K562 (cell line): ENCODE data around the gene SLC16A13. TPM values are rescaled to one million over a fixed set of nuclear protein-coding genes. Genes with fewer than 3 reads are reported as not detected.

Experiments used
- ATAC-seq: fragments of 200-7000 bp; cut with Tn5 transposase; 3 replicates; pipeline ENCODE4 v1.9.1; 2020; ENCODE audit warnings: moderate library complexity
- BruUV-seq: library from RNA; stranded (reverse); fragments of 400-500 nt; replicated peaks from 2 replicates; lab custom pipeline; 2021; lab: Mats Ljungman, UMichigan
- CTCF ChIA-PET: fragments of 300-600 bp; formaldehyde crosslinking; extraction: SDS; loops from one replicate; lab custom pipeline; 2021; ENCODE audit warnings: low intra/inter-chr PET ratio; lab: Yijun Ruan, JAX
- POLR2A ChIA-PET: fragments of 300-600, 350-650 bp; sonication (Branson Sonifier 250); formaldehyde crosslinking; extraction: SDS; loops from one replicate; lab custom pipeline; 2021; ENCODE audit warnings: antibody characterized with exemption, inconsistent platforms; lab: Yijun Ruan, JAX
- DNase-seq, 4 experiments: peaks; one replicate each; pipeline versions ENCODE4 v3.0.0 to v3.0.0-alpha.2; 2011 to 2018; ENCODE audit warnings: low spot score in 3 of 4, mixed read lengths in 3 of 4; ENCODE audit errors: extremely low read depth in 1 of 4
- FAIRE-seq: peaks from 2 replicates; lab custom pipeline; 2011; peaks lifted over from hg19 to GRCh38; lab: Jason Lieb, UNC
- H2AFZ ChIP-seq: 2 replicates; pipeline ENCODE4 v1.6.0; 2011; ENCODE audit warnings: low read depth, low read length, control low read depth, inconsistent platforms
- H3K27ac ChIP-seq: fragments of 200-600 bp; 3 replicates; pipeline ENCODE4 v1.8.0; 2011; ENCODE audit warnings: low read depth, mild to moderate bottlenecking, control low read depth, inconsistent platforms, low read length, moderate library complexity, mixed read lengths; ENCODE audit errors: extremely low read depth
- H3K27me3 ChIP-seq, 2 experiments: fragments of 300-600 bp in 1 of 2; 2 replicates in 1 of 2; 3 replicates in 1 of 2; pipeline versions ENCODE4 v1.6.0 to v1.8.0; 2011; ENCODE audit warnings: inconsistent platforms in 2 of 2, low read length in 2 of 2, mild to moderate bottlenecking in 1 of 2, mixed read lengths in 1 of 2, moderate library complexity in 1 of 2; ENCODE audit not compliant: control insufficient read depth in 2 of 2, insufficient read depth in 2 of 2
- H3K36me3 ChIP-seq: fragments of 300-600 bp; 3 replicates; pipeline ENCODE4 v1.8.0; 2011; ENCODE audit warnings: mild to moderate bottlenecking, low read length, inconsistent platforms; ENCODE audit not compliant: control insufficient read depth, insufficient read depth
- H3K4me1 ChIP-seq, 2 experiments: fragments of 200-600 bp in 1 of 2; replicated peaks in 1 of 2; 2 replicates in 1 of 2; 3 replicates in 1 of 2; pipeline versions ENCODE4 v1.5.1 to v1.8.0; 2011; ENCODE audit warnings: inconsistent platforms in 2 of 2, low read length in 2 of 2, mild to moderate bottlenecking in 1 of 2, mixed read lengths in 1 of 2, moderate library complexity in 1 of 2; ENCODE audit not compliant: control insufficient read depth in 2 of 2, insufficient read depth in 2 of 2
- H3K4me2 ChIP-seq: 2 replicates; pipeline ENCODE4 v1.6.1; 2011; ENCODE audit warnings: low read length, control low read depth, inconsistent platforms, mixed read lengths; ENCODE audit not compliant: insufficient read depth
- H3K4me3 ChIP-seq: fragments of 200-600 bp; sonication (generic), shearing (Covaris generic); 2 replicates; pipeline ENCODE4 v1.5.1; 2016; ENCODE audit warnings: control low read depth, inconsistent platforms
- H3K79me2 ChIP-seq: fragments of 200-600 bp; 3 replicates; pipeline ENCODE4 v1.8.0; 2011; ENCODE audit warnings: low read length, inconsistent platforms; ENCODE audit not compliant: control insufficient read depth, insufficient read depth
- H3K9ac ChIP-seq, 2 experiments: 2 replicates each; pipeline versions ENCODE4 v1.6.0 to v1.6.1; 2011; ENCODE audit warnings: low read depth in 2 of 2, low read length in 2 of 2, control low read depth in 1 of 2, inconsistent platforms in 1 of 2, mild to moderate bottlenecking in 1 of 2, mixed read lengths in 1 of 2; ENCODE audit not compliant: insufficient read depth in 1 of 2
- H3K9me1 ChIP-seq: one replicate; pipeline ENCODE4 v1.6.0; 2011; ENCODE audit warnings: inconsistent platforms, mild to moderate bottlenecking, low read length, moderate library complexity; ENCODE audit not compliant: control insufficient read depth, insufficient read depth
- H3K9me3 ChIP-seq: replicated peaks from 2 replicates; pipeline ENCODE4 v1.5.1; 2011; ENCODE audit warnings: low read depth, low read length, inconsistent platforms; ENCODE audit not compliant: control insufficient read depth, insufficient read depth
- H4K20me1 ChIP-seq: replicated peaks from 2 replicates; pipeline ENCODE4 v1.6.1; 2011; ENCODE audit warnings: low read length, inconsistent platforms, mixed read lengths; ENCODE audit not compliant: control insufficient read depth, insufficient read depth
- C11orf30 ChIP-seq: fragments of 450-650 bp; IDR thresholded peaks from 2 replicates; pipeline ENCODE4 v1.6.1; 2016; ENCODE audit warnings: low read depth, mild to moderate bottlenecking
- ELF4 ChIP-seq: fragments of 450-650 bp; formaldehyde crosslinking; IDR thresholded peaks from 2 replicates; pipeline ENCODE4 v1.4.0; 2022; ENCODE audit warnings: missing genetic modification characterization
- ZNF316 ChIP-seq: fragments of 450-650 bp; IDR thresholded peaks from 2 replicates; pipeline ENCODE4 v1.6.1; 2016
- WGBS: fragments of 100-300 bp; shearing (Covaris generic); methylation state at CpG from one replicate; pipeline ENCODE4 v1.1.6; 2016; ENCODE audit warnings: low coverage, mixed read lengths; ENCODE audit not compliant: insufficient coverage; ENCODE audit errors: missing lambda C conversion rate; 5-methylcytosine and 5-hydroxymethylcytosine counted together
- in situ Hi-C: fragments of 300-500 bp; cut with MboI; formaldehyde crosslinking; loops from 4 replicates; pipeline ENCODE4 v1.15.0; 2018; ENCODE audit warnings: inconsistent platforms, mixed read lengths
- intact Hi-C: fragments of 100-400 bp; cut with micrococcal nuclease; formaldehyde crosslinking; loops from 2 replicates; pipeline ENCODE4 v1.14.2; 2022
- polyA plus RNA-seq, 8 experiments: library from polyadenylated mRNA; depleted of rRNA in 4 of 8; stranded (reverse) in 5 of 8; unstranded in 3 of 8; fragments of >200 nt; fragmentation: Nextera tagmentation in 2 of 8; fragmentation: Illumina TruSeq in 1 of 8; extraction: Ambion mirVana in 2 of 8; extraction: Trizol in 1 of 8; gene quantifications; 2 replicates each; pipeline versions ENCODE4 v1.2.1 to v1.2.3, GENCODE V29; 2011 to 2014; ENCODE audit warnings: inconsistent platforms in 1 of 8, missing spikeins in 1 of 8
- total RNA-seq, 7 experiments: library from RNA; depleted of rRNA in 6 of 7; stranded (reverse); fragments of >200 nt in 6 of 7; fragmentation: Illumina TruSeq in 2 of 7; extraction: Trizol in 2 of 7; gene quantifications; 2 replicates each; pipeline versions ENCODE4 v1.2.1 to v1.2.3, GENCODE V29; 2011 to 2021; ENCODE audit warnings: low replicate concordance in 1 of 7
- TF ChIP-seq, protein P1 (sequence below): sonication (generic); formaldehyde crosslinking; IDR thresholded peaks from 2 replicates; pipeline ENCODE4 v1.8.0; 2022; ENCODE audit warnings: mild to moderate bottlenecking, missing genetic modification reagents
- TF ChIP-seq, protein P2 (sequence below): fragments of 250-450 bp; sonication (Bioruptor Pico); IDR thresholded peaks from 2 replicates; pipeline ENCODE4 v1.8.0; 2021; ENCODE audit warnings: mild to moderate bottlenecking, moderate library complexity

SLC16A13 gene
- total and polyA plus RNA-seq, 9 of the 15 experiments (the other 6 are each of a cell fraction or from before 2014, with no cell fraction given), result 0.04 to 5.6 (median 0.87) TPM

DNA sequence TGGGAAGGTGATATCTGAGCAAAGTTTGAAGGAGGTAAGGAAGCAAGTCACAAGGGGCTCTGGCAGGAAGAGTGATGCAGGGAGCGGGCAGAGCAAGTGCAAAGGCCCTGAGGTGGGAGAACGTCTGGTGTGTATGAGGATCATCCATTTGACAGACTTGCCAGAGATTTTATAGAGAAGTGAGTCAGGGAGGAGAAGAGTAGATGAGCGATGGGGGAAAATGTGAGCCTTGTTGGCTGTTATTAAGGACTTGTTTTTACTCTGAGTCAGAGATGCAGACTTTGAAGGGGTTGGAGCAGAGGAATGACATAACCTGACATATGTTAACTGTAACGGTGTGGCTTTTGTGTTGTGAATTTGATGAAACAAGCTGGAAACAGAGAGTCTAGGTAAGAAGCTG lies 47.8 kb downstream of the SLC16A13 start:
- TF ChIP-seq, protein P1, sequence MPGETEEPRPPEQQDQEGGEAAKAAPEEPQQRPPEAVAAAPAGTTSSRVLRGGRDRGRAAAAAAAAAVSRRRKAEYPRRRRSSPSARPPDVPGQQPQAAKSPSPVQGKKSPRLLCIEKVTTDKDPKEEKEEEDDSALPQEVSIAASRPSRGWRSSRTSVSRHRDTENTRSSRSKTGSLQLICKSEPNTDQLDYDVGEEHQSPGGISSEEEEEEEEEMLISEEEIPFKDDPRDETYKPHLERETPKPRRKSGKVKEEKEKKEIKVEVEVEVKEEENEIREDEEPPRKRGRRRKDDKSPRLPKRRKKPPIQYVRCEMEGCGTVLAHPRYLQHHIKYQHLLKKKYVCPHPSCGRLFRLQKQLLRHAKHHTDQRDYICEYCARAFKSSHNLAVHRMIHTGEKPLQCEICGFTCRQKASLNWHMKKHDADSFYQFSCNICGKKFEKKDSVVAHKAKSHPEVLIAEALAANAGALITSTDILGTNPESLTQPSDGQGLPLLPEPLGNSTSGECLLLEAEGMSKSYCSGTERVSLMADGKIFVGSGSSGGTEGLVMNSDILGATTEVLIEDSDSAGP (CRISPR knock-in tag), result no peak
- no peak for TF ChIP-seq ELF4 (CRISPR knock-in tag)
- H3K9me3 ChIP-seq, result no peaks in the 10 kb centered on the region
- no peaks in the 10 kb centered on the region for H4K20me1 ChIP-seq
- CTCF ChIA-PET, result no interaction called here
- no peak overlapping the region for H3K4me3 ChIP-seq
- BruUV-seq, result no TSS peak
- in situ Hi-C loops (no loop called here), intact Hi-C loops (no loop called here)
- ATAC-seq (no peak), DNase-seq (no peak), FAIRE-seq (no peak)
- H3K4me2 ChIP-seq, result no peak overlapping the region
- peaks cover 8 to 29% of the 10 kb centered on the region in 2 experiments; a peak in 4 of 5 replicates for H3K27me3 ChIP-seq
- H3K79me2 ChIP-seq, result no peaks in the 10 kb centered on the region
- no peak overlapping the region for H2AFZ ChIP-seq
- POLR2A ChIA-PET, result no interaction called here
- no peaks in the 10 kb centered on the region for H3K9me1 ChIP-seq
- no peaks in the 10 kb centered on the region for H3K36me3 ChIP-seq
- H3K4me1 ChIP-seq, result no peaks in the 10 kb centered on the region; a peak in 1 of 5 replicates
- H3K9ac ChIP-seq, result no peak overlapping the region
- 4% methylated on average over 4 of the region's 4 CpGs for WGBS
- H3K27ac ChIP-seq, result no peak overlapping the region

DNA sequence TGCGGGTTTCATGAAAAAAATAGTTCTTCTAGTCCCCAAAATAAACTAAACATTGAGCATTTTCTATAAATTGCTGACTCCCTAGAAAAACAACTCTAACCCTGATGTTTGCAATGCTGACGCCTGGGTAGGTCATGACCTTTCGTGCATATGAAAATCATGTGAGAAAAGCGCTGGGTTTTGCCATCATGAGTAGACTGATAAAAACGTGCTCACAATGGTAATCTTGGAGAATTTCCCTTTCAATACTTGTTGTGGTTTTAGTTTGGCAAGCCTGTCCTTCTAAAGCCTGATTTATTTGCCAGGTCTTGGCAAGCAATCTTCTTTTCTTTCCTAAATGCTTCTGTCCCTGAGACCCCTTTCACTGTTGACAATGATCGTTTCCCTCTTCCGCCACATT lies 48.3 kb downstream of the SLC16A13 start:
- no peaks in the 10 kb centered on the region for H4K20me1 ChIP-seq
- no peaks in the 10 kb centered on the region for H3K36me3 ChIP-seq
- TF ChIP-seq, protein P2, sequence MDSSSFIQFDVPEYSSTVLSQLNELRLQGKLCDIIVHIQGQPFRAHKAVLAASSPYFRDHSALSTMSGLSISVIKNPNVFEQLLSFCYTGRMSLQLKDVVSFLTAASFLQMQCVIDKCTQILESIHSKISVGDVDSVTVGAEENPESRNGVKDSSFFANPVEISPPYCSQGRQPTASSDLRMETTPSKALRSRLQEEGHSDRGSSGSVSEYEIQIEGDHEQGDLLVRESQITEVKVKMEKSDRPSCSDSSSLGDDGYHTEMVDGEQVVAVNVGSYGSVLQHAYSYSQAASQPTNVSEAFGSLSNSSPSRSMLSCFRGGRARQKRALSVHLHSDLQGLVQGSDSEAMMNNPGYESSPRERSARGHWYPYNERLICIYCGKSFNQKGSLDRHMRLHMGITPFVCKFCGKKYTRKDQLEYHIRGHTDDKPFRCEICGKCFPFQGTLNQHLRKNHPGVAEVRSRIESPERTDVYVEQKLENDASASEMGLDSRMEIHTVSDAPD (CRISPR knock-in tag), result no peak
- TF ChIP-seq C11orf30 (peak; percentile 18; the same call in 1 of the 2 replicates), ZNF316 (peak; percentile 48)
- no peaks in the 10 kb centered on the region for H3K9me1 ChIP-seq
- in situ Hi-C loops, result no loop called here
- no peaks in the 10 kb centered on the region; a peak in 1 of 5 replicates for H3K4me1 ChIP-seq
- ChIA-PET POLR2A (no interaction called here), CTCF (no interaction called here)
- no peak for ATAC-seq
- intact Hi-C loops, result no loop called here
- no peak overlapping the region for H3K27ac ChIP-seq
- H3K4me2 ChIP-seq, result no peak overlapping the region
- no peaks in the 10 kb centered on the region for H3K9me3 ChIP-seq
- H3K27me3 ChIP-seq, result peaks cover 5 to 25% of the 10 kb centered on the region in 2 experiments; a peak in 3 of 5 replicates
- H2AFZ ChIP-seq, result no peak overlapping the region
- H3K9ac ChIP-seq, result no peak overlapping the region
- BruUV-seq, result no TSS peak
- H3K4me3 ChIP-seq, result no peak overlapping the region
- 8% methylated on average over 7 of the region's 7 CpGs for WGBS
- no peak for FAIRE-seq
- no peak for DNase-seq
- H3K79me2 ChIP-seq, result no peaks in the 10 kb centered on the region
